GM12874 (cell line): ENCODE measurements around the gene PITPNC1.
A peak's percentile ranks its signal among the peaks of the same experiment; 100 is the strongest.

ENCODE experiments used
- TF ChIP-seq, protein P1 (sequence below): IDR thresholded peaks from 2 replicates; pipeline ENCODE4 v1.5.1; 2011; ENCODE audit warnings: low read depth, mild to moderate bottlenecking, control low read depth, low read length, moderate library complexity; ENCODE audit not compliant: insufficient read depth

PITPNC1 gene

GRCh38 chr17:67588326-67588725, 211.2 kb downstream of the PITPNC1 start:
- TF ChIP-seq, protein P1, sequence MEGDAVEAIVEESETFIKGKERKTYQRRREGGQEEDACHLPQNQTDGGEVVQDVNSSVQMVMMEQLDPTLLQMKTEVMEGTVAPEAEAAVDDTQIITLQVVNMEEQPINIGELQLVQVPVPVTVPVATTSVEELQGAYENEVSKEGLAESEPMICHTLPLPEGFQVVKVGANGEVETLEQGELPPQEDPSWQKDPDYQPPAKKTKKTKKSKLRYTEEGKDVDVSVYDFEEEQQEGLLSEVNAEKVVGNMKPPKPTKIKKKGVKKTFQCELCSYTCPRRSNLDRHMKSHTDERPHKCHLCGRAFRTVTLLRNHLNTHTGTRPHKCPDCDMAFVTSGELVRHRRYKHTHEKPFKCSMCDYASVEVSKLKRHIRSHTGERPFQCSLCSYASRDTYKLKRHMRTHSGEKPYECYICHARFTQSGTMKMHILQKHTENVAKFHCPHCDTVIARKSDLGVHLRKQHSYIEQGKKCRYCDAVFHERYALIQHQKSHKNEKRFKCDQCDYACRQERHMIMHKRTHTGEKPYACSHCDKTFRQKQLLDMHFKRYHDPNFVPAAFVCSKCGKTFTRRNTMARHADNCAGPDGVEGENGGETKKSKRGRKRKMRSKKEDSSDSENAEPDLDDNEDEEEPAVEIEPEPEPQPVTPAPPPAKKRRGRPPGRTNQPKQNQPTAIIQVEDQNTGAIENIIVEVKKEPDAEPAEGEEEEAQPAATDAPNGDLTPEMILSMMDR = no peak

DNA sequence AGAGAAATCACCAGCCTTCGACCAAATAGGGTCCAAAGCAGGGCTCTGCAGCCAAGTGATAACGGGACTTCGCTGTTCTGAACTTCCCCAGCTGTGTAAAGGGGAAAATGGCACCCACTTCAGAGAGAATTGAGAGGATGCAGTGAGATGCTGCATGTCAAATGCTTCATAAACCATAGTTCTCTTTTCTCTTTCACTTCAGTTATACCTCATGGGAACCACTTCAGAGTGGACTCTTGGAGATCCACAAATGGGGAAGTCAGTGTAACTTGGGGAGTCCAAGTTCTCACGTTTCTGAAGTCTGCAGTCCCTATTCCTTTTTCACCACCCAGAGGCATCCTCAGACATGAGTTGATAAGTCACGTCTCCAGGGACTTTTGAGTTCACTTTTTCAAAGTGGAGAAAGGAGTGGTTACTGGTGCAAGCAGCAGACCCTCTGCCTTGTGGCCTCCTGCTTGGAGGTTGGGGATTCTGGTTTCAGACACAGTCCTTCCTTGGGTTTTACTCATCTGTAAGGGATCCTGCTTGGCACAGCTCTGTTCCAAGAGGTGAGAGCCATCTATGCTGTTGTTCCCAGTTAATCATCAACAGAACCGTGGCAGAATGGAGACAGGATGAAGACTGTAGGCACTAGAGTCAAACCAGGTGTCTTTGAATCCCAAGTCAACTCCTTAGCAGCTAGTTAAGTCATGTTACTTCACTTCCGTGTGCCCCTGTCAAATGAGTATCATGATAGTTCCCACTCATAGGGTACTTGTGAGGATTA, 217.2 kb downstream of the PITPNC1 start:
- TF ChIP-seq, protein P1 = no peak

DNA sequence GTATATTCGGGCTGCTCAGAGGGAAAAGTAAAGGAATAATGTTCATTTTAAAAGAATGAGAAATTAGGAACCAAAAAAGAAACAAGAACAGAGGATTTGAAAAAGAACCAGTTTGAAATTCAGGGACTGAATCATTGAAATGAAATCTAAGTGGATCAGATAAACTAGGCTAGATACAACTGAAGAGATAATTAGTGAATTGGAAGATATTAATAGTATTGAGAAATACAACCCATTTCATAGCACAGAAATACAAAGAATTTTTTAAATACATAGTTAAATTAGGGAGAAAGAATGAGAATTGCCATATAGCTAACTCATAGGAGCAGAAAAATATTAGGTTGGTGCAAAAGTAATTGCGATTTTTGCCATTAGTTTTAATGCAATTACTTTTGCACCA, 223.3 kb downstream of the PITPNC1 start:
- TF ChIP-seq, protein P1 = no peak

DNA sequence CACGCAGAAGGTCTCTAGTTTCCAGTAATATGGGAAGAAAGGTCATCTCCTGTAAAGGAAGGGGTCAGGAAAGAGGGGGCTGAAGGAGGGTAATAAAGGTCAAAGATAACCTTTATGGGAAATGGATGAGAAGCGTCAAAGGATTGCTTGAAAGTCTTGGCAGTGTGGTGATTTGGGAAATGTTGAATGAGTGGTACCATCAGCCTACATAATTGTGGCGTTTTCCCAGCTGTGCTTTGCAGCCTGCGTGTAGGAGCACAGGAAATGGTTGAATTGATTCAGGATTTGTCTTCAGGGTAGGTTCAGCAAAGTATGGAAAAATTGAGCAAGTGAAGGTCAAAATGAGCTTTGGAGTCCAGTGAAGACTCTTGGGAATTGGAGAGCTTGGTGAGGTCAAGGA, 224.8 kb downstream of the PITPNC1 start:
- TF ChIP-seq, protein P1 = no peak

GRCh38 chr17:67602444-67602843, 225.4 kb downstream of the PITPNC1 start:
- TF ChIP-seq, protein P1 = no peak

DNA sequence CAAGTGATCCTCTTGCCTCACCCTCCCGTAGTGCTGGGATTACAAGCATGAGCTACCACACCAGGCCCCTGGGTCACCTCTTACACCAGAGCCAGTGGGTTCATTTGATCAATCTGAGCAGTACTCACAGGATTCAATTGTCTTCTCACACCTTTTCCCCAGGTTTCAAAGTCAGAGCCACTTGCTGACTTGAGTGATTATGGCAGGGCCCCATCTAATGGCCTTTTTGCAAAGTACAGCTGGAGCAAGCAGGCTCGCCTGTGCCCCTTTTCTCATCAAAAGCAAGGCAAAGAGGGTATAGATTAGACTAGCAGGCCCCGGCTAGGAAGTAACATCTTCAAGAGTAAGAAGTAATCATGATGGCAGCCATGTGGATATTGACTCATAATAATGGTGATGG, 225.9 kb downstream of the PITPNC1 start:
- TF ChIP-seq, protein P1 = peak; percentile 75

DNA sequence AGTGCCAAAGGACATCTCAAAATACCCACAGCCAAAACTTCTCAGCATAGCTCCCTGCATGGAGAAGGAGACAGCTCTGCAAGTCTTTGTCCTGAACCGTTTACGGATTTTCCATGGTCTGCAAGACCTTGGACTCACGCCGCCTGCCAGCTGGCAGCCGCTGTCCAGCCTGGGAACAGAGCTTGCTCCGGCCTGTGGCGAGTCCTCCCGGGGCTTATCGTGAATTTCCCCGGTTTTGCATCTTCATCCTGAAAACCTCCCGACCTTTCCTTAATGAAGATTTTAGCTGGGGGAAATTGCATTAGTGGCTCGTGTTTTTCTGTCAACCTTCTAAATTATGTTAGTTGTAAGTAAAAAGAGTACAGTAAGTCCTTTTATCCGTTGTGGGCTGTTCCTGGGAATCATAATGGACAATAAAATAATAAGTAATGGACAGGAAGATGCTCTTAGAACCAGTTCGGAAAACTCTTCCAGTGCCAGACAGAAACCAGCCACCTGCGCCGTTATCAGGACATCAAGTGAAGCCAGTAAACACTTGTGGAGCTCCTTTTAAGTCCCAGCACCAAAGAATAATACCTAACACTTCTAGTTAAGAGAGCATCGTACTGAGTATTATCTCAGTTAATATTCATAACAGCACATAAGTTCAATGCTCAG, 228.3 kb downstream of the PITPNC1 start:
- TF ChIP-seq, protein P1 = no peak
